Measurements from ENCODE around the gene RPTOR. TPM values are rescaled to one million over a fixed set of nuclear protein-coding genes. Genes with fewer than 3 reads are reported as not detected.
"Not testable (repeated sequence)": the region's sequence is repeated elsewhere in the genome, so short reads cannot be mapped to it uniquely, and the experiment has no call there.

Gene RPTOR
- total RNA-seq, 1 experiment from 2014 or later: 46.2 TPM

- Histone ChIP-seq H3K27me3 (ENCODE audit: low read length) (no peaks in the 10 kb centered on the region), H3K9me3 (ENCODE audit: low read length) (no peaks in the 10 kb centered on the region), H3F3A (ENCODE audit: low read length, unreplicated experiment) (no peaks in the 10 kb centered on the region), H3K9me2 (replicated peaks; ENCODE audit: low read length) (no peaks in the 10 kb centered on the region), H3K27ac (ENCODE audit: low read length) (no peak overlapping the region), H2AFZ (ENCODE audit: low read length) (no peak overlapping the region), H4K20me1 (ENCODE audit: low read length) (no peaks in the 10 kb centered on the region), H3K36me3 (ENCODE audit: low read depth, low read length) (peaks cover 10% of the 10 kb centered on the region), H3K9ac (ENCODE audit: low read length) (no peak overlapping the region), H3K4me3 (ENCODE audit: low read length) (no peak overlapping the region), H3K4me1 (ENCODE audit: insufficient read depth, low read length) (no peaks in the 10 kb centered on the region), H3K4me2 (ENCODE audit: low read length) (no peak overlapping the region), H3K79me2 (ENCODE audit: low read length) (no peaks in the 10 kb centered on the region)
- POLR2A ChIA-PET (ENCODE audit: unreplicated experiment): interaction anchor here (0.6 kb wide), 1 partner anchor 18 kb away, joined by 3 read pairs; no protein-coding TSS in a partner anchor
- intact Hi-C loops (cut with micrococcal nuclease): no loop called here
- CTCF ChIA-PET: no interaction called here
- TF ChIP-seq EZH2 (IDR thresholded peaks at IDR 0.05; ENCODE audit: low read length, unreplicated experiment) (no peak), CTCF (conservative IDR thresholded peaks at IDR 0.05; ENCODE audit: low read depth, low read length) (no peak), EZH2phosphoT487 (IDR thresholded peaks at IDR 0.05; ENCODE audit: borderline replicate concordance, low read length) (no peak)
- ATAC-seq (no peak), DNase-seq (no peak)
- no TSS peak for BruUV-seq (replicated peaks)
These were observed 198.0 kb downstream of the RPTOR start for GRCh38 chr17:80742581-80743180.

DNA sequence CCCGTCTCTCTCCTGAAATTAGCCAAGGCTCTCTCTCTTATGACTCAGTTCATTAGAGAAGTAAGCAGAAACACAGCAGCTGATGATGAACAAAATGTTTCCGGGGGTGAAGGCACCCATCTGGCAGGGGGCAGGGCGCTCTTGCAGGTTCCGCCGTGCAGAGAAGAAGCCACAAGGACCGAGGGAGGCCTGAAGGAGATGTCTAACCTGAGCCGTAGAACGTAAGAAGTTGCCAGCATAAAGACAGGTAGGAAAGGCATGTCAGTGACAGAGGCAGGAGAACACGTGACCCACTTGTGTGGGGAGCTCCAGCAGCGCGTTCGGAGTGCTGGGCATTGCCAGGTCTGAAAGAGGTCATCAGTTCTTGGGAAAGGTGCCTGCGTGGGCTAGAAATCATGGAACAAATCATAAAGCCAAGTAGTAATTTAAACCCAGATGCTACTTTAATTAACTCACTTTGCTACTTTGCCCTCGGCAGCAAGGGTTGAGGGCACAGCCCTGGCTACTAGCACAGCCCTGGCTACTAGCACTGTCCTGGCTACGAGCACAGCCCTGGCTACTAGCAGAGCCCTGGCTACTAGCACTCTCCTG is 198.6 kb downstream of the RPTOR start:
- Histone ChIP-seq H3K4me2 (ENCODE audit: low read length) (no peak overlapping the region), H4K20me1 (ENCODE audit: low read length) (no peaks in the 10 kb centered on the region), H3K27ac (ENCODE audit: low read length) (no peak overlapping the region), H3K27me3 (ENCODE audit: low read length) (no peaks in the 10 kb centered on the region), H3K9ac (ENCODE audit: low read length) (no peak overlapping the region), H3K79me2 (ENCODE audit: low read length) (no peaks in the 10 kb centered on the region), H3K9me2 (replicated peaks; ENCODE audit: low read length) (no peaks in the 10 kb centered on the region), H3K36me3 (ENCODE audit: low read depth, low read length) (peaks cover 10% of the 10 kb centered on the region), H2AFZ (ENCODE audit: low read length) (no peak overlapping the region), H3F3A (ENCODE audit: low read length, unreplicated experiment) (no peaks in the 10 kb centered on the region), H3K4me1 (ENCODE audit: insufficient read depth, low read length) (no peaks in the 10 kb centered on the region), H3K4me3 (ENCODE audit: low read length) (no peak overlapping the region), H3K9me3 (ENCODE audit: low read length) (no peaks in the 10 kb centered on the region)
- intact Hi-C loops (cut with micrococcal nuclease): no loop called here
- TF ChIP-seq EZH2phosphoT487 (IDR thresholded peaks at IDR 0.05; ENCODE audit: borderline replicate concordance, low read length) (no peak), EZH2 (IDR thresholded peaks at IDR 0.05; ENCODE audit: low read length, unreplicated experiment) (no peak), CTCF (conservative IDR thresholded peaks at IDR 0.05; ENCODE audit: low read depth, low read length) (no peak)
- CTCF ChIA-PET: no interaction called here
- DNase-seq (no peak), ATAC-seq (no peak)
- POLR2A ChIA-PET (ENCODE audit: unreplicated experiment): interaction anchor here (0.6 kb wide), 1 partner anchor 18 kb away, joined by 3 read pairs; no protein-coding TSS in a partner anchor
- no TSS peak for BruUV-seq (replicated peaks)

GRCh38 chr17:80743973-80744372 is 199.3 kb downstream of the RPTOR start:
- H3K36me3 ChIP-seq (ENCODE audit: low read depth, low read length); ATAC-seq; H3K4me3 ChIP-seq (ENCODE audit: low read length); CTCF ChIA-PET; POLR2A ChIA-PET (ENCODE audit: unreplicated experiment); H2AFZ ChIP-seq (ENCODE audit: low read length); H3K9ac ChIP-seq (ENCODE audit: low read length); DNase-seq; H3K4me2 ChIP-seq (ENCODE audit: low read length); H3K27ac ChIP-seq (ENCODE audit: low read length); H3K79me2 ChIP-seq (ENCODE audit: low read length); H3K9me2 ChIP-seq (replicated peaks; ENCODE audit: low read length); H3K9me3 ChIP-seq (ENCODE audit: low read length); H3K4me1 ChIP-seq (ENCODE audit: insufficient read depth, low read length); H3F3A ChIP-seq (ENCODE audit: low read length, unreplicated experiment); H3K27me3 ChIP-seq (ENCODE audit: low read length); intact Hi-C loops (cut with micrococcal nuclease); BruUV-seq (replicated peaks); H4K20me1 ChIP-seq (ENCODE audit: low read length): not testable (repeated sequence)

DNA sequence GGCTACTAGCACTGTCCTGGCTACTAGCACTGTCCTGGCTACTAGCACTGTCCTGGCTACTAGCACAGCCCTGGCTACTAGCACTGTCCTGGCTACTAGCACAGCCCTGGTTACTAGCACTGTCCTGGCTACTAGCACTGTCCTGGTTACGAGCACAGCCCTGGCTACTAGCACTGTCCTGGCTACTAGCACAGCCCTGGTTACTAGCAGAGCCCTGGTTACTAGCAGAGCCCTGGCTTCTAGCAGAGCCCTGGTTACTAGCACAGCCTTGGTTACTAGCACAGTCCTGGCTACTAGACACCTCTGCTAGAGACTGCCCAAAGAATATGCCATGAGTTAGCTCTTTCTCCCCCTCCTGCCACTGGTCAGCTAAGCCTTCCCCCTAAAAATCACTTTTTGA is 200.1 kb downstream of the RPTOR start:
- DNase-seq; CTCF ChIA-PET; POLR2A ChIA-PET (ENCODE audit: unreplicated experiment); H3K9me3 ChIP-seq (ENCODE audit: low read length); BruUV-seq (replicated peaks); H3K27ac ChIP-seq (ENCODE audit: low read length); ATAC-seq; H3K27me3 ChIP-seq (ENCODE audit: low read length); H3K36me3 ChIP-seq (ENCODE audit: low read depth, low read length); H3K9me2 ChIP-seq (replicated peaks; ENCODE audit: low read length); H3K9ac ChIP-seq (ENCODE audit: low read length); H3K79me2 ChIP-seq (ENCODE audit: low read length); H3K4me1 ChIP-seq (ENCODE audit: insufficient read depth, low read length); intact Hi-C loops (cut with micrococcal nuclease); H2AFZ ChIP-seq (ENCODE audit: low read length); H3F3A ChIP-seq (ENCODE audit: low read length, unreplicated experiment); H3K4me3 ChIP-seq (ENCODE audit: low read length); H3K4me2 ChIP-seq (ENCODE audit: low read length); H4K20me1 ChIP-seq (ENCODE audit: low read length): not testable (repeated sequence)
